GM19351 (cell line): ENCODE data around the gene DEUP1.
"Not testable (repeated sequence)": the region's sequence is repeated elsewhere in the genome, so short reads cannot be mapped to it uniquely, and the experiment has no call there.

Experiments
- ATAC-seq: cut with Tn5 transposase; IDR thresholded peaks from one replicate; pipeline ENCODE4 v1.9.1; 2021; ENCODE audit warnings: mild to moderate bottlenecking, moderate library complexity; ENCODE audit not compliant: unreplicated experiment

The DEUP1 gene

GRCh38 chr11:93359396-93359795 is 28.9 kb downstream of the DEUP1 start:
- ATAC-seq: no peak

DNA sequence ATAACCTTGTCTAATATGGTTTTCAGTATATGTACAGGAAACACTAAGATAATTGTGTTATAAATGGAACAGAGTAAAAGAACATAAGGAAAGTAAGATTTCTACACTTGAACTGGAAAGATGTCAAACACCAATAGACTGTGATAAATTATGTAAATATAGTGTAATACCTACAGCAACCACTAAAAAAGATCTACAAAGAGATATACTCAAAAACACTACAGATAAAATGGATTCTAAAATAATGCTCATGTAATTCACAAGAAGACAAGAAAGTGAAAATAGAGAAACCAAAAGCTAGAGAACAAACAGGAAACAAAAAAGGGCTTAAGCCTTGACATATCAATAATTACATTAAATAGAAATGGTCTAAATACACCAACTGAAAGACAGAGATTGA is 30.9 kb downstream of the DEUP1 start:
- no peak for ATAC-seq

GRCh38 chr11:93368022-93368421 is 37.5 kb downstream of the DEUP1 start:
- no peak for ATAC-seq

GRCh38 chr11:93370260-93370659 is 39.7 kb downstream of the DEUP1 start:
- ATAC-seq: no peak

DNA sequence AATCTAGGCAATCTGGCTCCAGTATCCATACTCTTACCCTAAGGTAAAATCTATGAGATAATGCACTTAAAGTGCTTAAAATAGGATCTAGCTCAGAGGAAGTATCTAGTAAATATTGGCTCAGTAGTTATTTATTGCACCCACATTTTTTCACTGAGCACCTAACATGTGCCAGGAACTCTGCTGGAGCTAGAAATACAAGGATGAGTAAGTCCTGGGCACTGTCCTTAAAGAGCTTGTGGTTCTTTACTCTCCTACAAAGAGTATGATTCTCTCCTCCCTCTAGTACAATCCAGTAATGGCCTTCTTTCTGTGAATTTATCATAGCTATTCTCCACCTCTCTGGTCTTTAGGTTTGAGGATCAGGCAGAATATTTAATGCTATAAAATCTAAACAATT is 59.2 kb downstream of the DEUP1 start:
- ATAC-seq: no peak

DNA sequence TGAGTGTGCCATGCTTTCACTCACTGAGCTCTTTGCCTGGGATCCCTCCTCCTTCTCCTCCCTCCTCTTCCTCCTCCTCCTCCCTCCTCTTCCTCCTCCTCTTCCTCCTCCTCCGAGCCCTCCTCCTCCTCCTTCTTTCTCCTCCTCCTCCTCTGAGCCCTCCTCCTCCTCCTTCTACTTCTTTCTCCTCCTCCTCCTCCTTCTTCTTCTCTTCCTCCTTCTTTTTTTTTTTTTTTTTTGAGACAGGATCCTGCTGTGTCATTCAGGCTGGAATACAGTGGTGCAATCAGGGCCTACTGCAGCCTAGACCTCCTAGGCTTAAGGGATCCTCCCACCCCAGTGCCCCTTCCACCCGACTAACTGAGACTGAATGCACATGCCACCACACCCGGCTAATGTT is 62.3 kb downstream of the DEUP1 start:
- no peak for ATAC-seq

- no peak for ATAC-seq
Observed at GRCh38 chr11:93393386-93393785, 62.8 kb downstream of the DEUP1 start.

DNA sequence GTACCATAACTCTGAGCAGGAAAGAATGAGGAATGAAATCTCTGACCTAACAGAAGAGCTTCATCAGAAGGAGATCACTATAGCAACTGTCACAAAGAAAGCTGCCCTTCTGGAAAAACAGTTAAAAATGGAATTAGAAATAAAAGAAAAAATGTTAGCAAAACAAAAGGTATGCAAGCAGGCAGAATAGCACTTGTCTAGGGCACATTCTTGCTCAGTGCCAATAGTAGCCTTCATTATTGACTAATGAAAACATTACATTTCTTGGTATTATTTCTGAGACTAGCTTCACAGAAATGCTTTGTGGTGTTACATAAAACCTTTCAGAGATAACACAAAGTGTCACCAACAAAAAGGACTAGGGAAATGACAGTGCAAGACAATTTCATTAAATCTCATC is 63.9 kb downstream of the DEUP1 start:
- no peak for ATAC-seq

DNA sequence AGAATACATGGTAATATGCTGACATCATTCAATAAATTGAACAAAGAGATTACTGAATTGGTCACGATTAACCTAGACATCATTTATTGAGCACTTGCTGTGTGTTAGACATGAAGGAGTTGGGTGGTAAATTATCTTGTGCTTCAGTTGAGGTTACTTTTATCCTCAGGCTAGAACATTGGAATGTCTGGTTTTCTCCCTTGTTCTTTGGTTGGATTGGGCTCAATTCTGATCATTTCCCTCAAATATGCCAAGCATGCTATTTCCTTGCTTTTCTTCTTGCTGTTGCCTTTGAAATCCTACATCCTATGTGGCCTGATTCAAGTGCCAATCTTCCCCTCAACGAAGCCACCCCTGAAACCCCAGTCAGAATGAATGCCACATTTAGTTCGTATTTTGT is 65.8 kb downstream of the DEUP1 start:
- no peak for ATAC-seq

GRCh38 chr11:93403930-93404329 is 73.4 kb downstream of the DEUP1 start:
- ATAC-seq: no peak

- ATAC-seq: no peak
Observed at GRCh38 chr11:93407777-93408401, 77.3 kb downstream of the DEUP1 start.

GRCh38 chr11:93410441-93410840 is 79.9 kb downstream of the DEUP1 start:
- no peak for ATAC-seq

DNA sequence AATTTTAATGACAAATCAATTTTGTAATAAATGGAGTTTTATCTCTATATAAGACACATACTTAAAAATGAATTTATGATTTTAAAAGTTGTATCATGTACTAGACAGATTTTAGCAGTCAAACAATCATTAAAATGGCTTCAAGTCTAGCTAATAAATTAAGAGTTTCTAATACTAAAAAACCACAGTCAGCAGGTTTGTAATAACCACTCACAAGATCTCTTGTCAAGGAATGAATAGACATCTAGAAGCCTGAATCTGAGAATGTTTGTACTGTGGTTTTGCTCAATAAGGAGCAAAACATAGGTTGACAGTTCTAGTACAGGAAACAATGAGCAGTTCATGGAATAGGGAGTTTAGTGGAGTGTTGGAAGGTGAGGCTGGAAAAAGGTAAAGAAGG is 81.2 kb downstream of the DEUP1 start:
- ATAC-seq: no peak

GRCh38 chr11:93432247-93432646 is 101.7 kb downstream of the DEUP1 start:
- ATAC-seq: peak; percentile 72

DNA sequence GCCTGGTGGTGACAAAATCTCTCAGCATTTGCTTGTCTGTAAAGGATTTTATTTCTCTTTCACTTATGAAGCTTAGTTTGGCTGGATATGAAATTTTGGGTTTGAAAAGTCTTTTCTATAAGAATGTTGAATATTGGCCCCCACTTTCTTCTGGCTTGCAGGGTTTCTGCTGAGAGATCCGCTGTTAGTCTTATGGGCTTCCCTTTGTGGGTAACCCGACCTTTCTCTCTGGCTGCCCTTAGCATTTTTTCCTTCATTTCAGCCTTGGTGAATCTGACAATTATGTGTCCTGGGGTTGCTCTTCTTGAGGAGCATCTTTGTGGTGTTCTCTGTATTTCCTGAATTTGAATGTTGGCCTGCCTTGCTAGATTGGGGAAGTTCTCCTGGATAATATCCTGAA is 112.7 kb downstream of the DEUP1 start:
- ATAC-seq: not testable (repeated sequence)

- no peak for ATAC-seq
Observed at GRCh38 chr11:93444617-93445073, 114.1 kb downstream of the DEUP1 start.

DNA sequence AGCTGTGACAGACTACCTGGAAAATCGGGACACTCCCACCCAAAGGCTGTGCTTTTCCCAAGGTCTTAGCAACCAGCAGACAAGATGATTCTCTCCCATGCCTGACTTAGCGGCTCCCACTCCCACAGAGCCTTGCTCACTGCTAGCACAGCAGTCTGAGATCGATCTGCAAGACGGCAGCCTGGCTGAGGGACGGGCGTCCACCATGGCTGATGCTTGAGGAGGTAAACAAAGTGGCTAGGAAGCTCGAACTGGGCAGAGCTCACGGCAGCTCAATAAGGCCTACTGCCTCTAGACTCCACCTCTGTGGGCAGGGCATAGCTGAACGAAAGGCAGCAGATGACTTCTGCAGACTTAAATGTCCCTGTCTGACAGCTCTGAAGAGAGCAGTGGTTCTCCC is 127.7 kb downstream of the DEUP1 start:
- ATAC-seq: no peak

GRCh38 chr11:93463666-93464065 is 133.1 kb downstream of the DEUP1 start:
- not testable (repeated sequence) for ATAC-seq

DNA sequence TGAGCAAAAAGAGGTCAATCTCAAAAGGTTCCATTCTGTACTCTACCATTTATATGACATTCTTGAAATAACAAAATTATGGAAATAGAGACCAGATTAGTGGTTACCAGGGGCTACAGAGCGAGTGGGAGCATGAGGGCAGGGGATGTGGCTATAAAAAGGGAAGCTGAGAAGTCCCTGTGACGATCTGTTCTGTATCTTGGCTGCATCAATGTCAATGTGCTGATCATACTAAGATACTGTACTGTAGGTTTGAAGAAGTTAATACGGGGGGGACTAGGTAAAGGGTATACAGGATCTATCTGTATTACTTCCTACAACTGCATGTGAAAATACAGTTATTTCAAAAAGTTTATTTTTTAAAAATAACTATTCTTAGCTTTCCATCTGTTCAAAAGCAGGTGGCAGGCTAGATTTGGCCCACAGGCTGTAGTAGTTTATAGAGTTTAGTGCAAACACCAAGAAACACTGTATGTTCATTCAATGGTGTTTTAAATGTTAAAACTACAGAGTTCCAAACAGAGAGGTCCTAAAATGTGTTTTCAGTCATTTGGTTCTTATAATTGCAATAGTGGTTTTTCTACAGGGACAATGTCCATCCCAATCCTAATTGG is 134.5 kb downstream of the DEUP1 start:
- peak; percentile 45 for ATAC-seq

DNA sequence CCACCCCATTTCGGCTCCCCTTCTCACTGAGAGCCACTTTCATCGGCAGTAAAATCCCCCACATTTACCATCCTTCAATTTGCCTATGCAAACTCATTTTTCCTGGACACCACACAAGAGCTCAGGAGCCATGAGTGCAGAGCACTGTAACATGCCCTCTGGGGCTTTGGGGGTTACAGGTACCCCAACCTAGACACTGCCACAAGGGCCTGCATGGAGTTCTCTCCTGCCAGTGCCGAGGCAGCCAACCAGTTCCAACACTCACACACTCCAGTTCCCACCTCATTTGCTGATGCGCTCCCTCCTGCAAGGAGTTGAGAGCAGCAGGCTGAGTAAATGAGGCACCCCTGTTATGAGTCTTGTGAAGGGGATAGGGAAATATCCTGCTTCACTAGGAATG is 136.5 kb downstream of the DEUP1 start:
- ATAC-seq: no peak

GRCh38 chr11:93468290-93468689 is 137.7 kb downstream of the DEUP1 start:
- no peak for ATAC-seq

GRCh38 chr11:93474123-93474522 is 143.6 kb downstream of the DEUP1 start:
- no peak for ATAC-seq

GRCh38 chr11:93476796-93477195 is 146.3 kb downstream of the DEUP1 start:
- ATAC-seq: no peak
